ENCODE measurements around the gene DPP7.

DNA sequence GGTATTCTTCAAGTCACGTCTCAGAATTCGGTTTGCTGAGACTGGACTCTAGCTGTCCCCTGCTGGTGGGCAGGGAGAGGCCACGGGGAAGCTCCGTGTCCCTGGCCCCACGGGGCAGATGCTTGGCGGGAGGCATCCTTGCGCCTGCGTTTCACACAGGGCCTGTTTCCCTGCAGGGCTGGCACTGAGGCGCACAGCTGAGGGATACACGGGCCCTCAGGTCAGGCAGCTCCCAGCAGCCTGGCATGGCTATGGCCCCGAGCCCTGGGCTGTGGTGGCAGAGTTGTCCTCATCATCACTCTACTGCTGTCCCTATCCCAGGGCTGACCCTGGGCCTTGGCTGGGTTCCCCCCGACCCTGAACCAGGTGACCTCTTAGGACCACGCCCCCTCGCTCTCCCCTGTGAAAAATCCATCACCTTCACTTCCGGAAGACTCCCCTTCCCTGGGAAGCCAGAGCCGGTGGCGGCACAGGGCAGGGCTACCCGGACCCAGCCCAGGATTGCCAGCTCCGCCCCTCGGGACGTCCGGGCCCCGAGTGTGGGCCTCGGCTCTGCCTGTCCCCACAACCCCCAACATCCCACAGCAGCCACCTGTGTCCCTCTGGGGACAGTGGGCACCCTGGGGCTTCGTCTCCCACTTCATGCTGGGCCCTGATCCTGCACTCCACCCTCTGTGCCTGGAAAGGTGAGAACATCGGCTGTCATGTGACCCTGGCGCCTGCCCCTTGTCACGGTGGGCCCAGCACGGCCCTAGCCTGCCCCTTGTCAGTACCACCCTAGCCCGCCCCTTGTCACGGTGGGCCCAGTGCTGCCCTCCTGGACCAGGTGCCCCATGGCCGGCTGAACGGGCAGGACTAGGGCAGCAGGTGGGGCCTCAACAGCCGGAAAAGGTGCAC, 5.0 kb downstream of the DPP7 start:
- TF ChIP-seq GATA3 (IDR thresholded peaks at IDR 0.05; ENCODE audit: low read depth, low read length) (no peak), GATA2 (IDR thresholded peaks at IDR 0.05; ENCODE audit: low read depth, low read length) (no peak)
